Stimulated activated CD8-positive, alpha-beta memory T cell treated with anti-CD3 and anti-CD28 coated beads, Interleukin-12 subunit alpha, Interleukin-12 subunit beta, amount 100 ng/mL, for 24 hours (primary cell): ENCODE data around the gene HDAC9.
"Not testable (repeated sequence)": the region's sequence is repeated elsewhere in the genome, so short reads cannot be mapped to it uniquely, and the experiment has no call there.

ENCODE experiments used
- DNase-seq: peaks from one replicate; pipeline ENCODE4 v3.0.0-alpha.2; 2020; ENCODE audit errors: extremely low read depth

The HDAC9 gene

DNA sequence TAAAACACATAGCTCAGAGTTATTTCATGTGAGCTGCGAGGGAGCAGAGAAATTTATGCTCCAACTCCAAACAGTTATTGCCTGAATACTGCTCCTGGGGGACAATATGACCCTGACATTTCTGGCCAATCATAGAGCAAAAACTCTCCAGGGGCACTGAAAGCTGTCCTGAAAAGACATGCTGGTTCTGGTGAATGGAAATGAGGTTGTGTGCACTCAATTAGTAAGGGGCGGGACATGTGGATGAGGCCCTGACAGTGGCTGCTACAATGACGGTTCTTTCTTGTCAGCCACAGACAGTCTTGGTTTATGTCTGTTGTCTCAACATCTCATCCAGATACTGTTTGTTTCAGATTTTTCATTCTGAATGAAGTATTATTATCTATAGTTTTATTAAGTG, 470.1 kb downstream of the HDAC9 start:
- no peak for DNase-seq

DNA sequence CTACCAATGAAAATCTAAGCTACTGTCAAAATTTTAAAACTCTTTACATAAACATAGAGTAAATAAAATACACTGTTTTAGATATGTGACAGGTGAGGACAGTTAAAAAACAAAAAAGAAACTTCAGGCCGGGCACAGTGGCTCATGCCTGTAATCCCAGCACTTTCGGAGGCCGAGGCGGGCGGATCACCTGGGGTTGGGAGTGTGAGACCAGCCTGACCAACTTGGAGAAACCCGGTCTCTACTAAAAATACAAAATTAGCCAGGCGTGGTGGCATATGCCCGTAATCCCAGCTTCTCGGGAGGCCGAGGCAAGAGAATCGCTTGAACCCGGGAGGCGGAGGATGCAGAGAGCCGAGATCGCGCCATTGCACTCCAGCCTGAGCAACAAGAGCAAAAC, 472.2 kb downstream of the HDAC9 start:
- not testable (repeated sequence) for DNase-seq

DNA sequence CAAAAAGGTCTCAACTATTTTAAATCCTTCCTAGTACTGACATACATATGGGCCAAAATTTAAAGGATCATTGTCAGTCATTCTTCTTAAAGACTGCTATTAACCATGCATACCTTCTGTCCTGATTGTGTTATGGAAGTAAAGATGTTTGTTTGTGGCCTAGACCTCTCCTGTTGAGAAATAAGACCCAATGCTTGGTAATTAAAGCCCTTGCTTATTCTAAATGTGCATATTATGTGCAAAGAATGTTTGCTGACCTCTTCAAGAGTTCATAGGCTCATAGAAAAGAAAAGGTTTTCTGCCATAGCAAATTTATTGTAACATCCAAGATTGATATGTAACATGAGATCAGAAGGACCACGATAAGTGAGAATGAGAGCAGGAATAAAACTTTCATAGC, 476.3 kb downstream of the HDAC9 start:
- DNase-seq: no peak

DNA sequence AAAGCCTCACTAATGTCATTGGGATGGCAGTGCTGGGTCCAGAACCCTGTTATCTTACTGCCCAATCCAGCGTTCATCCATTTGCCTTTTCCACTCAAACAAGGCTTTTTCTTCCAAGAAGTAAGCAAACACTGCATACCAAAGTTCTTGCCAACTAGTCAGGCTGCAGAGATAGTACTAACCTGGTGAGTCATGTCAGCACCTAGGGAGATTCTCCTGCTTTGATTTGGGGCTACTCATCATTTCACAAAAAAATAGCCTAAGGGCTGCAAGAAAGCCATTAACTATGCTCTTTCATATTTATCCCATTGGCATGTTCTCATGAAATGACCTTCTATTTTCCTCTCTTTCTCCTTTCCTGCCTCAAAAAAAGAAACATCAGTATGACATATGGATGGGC, 479.3 kb downstream of the HDAC9 start:
- DNase-seq: no peak

DNA sequence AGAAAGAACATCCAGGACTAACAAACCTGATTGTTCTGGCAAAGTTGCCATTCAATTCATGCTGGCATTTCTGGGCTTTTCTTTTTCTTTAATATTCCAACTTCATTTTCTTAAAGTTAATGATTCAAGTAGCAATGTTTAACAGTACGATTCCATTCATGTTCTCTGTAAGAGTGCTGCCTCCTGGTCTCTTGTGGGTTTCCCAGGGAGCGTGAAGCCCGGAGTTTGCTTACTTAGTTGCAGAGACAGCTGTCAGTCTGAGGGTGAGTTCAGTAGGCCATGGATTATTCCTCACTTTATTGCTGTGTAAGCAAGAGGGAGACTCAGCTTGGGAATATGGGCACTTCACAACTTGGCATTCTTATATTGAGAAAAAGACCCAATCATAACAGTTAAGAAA, 479.7 kb downstream of the HDAC9 start:
- DNase-seq: no peak

DNA sequence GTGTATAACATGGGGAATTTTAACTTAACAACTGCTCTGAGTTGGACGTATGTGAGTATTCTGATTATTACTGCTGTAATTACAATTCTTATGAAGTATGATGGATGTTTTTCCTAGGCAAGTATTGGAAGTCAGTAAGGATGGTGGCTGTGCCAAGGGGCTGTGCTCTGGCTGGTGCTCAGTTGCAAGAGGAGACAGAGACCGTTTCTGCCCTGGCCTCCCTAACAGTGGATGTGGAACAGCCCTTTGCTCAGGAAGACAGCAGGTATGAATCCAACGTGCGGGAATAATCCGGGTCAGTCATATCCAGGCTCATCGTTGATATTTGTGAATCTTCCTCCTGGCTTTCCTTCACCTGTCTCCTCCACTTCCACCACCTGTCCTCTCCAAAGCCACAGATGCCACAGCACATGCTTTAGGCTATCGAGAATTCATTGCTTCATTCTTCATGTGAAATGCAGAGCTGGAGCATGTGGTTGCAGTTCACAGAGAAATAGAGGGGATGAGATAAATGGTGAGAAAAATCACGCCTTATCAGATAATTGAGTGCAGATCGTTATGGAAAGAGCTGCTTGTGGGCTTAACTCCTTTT, 480.2 kb downstream of the HDAC9 start:
- no peak for DNase-seq

DNA sequence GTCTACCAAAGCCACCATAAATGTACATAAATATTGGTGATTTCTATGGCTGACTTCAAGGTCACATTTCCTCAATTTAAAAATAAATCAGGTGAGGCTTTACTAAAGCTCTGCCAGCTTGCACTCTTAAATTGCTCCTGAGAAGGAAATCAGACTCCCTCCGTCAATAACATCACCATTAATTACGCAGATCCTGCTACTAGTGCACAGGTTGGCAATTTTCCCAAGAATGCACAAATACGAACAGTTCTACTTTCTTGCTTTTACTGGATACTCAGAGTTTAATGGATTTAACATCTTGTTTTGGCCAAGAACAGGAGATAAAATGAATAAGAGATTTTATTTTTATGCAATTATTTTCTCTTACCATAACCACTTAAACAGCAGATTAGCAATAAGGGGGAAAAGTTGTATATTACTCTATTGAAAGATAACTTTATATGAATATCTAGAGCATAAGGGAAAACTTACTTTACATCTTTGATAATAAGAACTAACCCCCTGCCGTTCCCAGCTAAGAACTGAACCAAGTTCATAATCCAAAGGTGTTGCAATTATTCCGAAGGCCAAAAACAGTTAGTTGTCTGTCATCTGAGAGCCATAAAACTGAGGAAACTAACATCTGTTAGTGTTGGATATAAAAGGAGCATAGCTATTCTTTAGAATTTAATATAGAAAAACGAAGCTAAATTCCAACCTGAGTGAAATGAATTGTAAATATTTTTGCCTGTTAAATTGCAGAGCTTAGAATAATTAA, 481.3 kb downstream of the HDAC9 start:
- no peak for DNase-seq

DNA sequence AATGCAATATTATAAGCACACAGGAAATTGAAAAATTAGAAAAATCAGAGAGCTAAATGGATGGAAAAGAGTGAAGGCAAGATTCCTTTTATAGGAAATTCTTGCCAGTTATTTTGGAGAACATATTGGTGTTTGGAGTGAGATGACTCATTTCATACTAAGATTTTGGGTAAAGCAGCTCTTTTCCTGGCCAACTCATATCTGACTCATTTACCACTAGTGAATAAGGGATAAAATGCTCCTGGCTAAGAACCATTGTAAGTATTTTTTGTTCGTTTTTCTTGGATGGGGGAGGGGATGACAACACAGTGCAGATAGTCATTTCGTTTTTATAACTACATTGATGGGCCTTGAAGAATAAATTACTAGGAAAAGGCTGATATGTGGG, 482.6 kb downstream of the HDAC9 start:
- no peak for DNase-seq

DNA sequence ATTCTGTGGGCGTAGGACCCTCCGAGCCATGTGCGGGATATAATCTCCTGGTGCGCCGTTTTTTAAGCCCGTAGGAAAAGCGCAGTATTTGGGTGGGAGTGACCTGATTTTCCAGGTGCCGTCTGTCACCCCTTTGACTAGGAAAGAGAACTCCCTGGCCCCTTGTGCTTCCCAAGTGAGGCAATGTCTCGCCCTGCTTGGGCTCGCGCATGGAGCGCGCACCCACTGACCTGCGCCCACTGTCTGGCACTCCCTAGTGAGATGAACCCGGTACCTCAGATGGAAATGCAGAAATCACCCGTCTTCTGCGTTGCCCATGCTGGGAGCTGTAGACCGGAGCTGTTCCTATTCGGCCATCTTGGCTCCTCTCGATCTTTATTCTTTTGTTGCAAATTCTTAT, 495.2 kb downstream of the HDAC9 start:
- DNase-seq: not testable (repeated sequence)

DNA sequence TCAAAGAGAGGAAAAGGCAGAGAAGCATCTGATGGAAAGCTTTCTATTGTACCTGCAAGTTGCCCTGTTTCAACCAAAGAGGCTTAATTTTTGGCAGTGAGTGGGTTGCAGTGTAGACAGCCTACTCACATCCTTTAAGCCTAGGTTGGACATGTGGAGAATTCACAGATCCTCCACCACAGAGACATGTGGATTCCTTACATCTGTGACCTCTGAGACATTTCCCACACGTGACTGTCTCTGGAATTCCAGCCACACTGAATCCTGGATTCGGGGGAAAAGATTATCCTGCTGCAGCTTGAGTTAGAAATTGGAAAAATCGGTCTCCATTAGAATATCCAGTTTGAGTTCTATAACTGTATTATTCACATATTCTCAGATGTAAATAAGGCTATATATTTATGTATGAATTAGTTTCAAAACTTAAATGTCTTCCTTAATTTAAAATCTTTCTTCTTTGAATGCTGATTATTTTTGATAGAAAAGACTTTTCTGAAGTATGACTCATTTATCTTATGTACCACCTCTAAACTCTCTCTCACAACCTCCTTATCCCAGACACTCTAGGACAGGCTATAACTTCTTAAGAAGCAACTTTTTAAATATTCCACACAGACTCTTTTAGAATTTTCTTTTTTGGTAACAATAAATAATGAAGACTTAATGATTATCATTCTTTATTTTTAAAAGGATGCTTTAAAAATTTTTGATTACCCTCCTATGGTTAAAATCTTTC, 498.6 kb downstream of the HDAC9 start:
- DNase-seq: no peak

DNA sequence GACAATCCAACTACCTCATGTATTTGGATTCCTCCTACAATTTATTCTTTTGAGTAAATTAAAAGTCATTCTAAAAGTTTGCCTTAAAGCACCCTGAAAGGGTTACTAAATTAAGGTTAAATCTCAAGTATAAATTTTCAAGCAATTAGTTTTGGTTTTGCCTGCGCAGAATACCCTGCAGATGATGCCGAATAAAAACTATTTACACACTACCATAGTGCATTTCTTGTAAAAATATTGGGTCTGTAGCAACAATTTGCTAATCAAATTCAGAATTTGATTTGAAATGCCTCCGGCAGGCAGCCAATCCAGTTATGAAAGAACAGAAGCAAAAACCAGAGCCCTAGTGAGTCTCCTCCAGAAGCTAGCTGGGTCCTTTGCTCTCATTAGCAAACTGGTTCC, 499.7 kb downstream of the HDAC9 start:
- no peak for DNase-seq

DNA sequence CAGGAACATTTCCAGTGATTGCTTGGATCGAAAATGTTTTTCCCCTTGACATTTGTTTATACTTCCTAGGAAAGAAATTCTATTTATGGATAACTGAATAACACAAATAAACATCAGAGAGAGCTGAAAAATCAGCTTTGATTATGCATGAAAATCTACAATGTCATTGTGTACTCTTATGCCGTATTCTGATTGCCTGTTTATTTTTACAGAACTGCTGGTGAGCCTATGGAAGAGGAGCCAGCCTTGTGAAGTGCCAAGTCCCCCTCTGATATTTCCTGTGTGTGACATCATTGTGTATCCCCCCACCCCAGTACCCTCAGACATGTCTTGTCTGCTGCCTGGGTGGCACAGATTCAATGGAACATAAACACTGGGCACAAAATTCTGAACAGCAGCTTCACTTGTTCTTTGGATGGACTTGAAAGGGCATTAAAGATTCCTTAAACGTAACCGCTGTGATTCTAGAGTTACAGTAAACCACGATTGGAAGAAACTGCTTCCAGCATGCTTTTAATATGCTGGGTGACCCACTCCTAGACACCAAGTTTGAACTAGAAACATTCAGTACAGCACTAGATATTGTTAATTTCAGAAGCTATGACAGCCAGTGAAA, 500.4 kb downstream of the HDAC9 start:
- no peak for DNase-seq

DNA sequence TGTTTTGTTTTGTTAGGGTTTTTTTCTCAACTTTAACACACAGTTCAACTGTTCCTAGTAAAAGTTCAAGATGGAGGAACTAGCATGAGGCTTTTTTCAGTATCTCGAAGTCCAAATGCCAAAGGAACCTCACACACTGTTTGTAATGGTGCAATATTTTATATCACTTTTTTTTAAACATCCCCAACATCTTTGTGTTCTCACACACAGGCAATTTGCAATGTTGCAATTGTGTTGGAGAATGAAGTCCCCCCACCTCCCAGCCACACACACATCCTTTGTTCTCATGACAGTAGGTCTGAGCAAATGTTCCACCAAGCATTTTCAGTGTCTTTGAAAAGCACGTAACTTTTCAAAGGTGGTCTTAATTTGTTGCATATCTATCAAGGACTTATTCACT, 501.0 kb downstream of the HDAC9 start:
- DNase-seq: no peak

DNA sequence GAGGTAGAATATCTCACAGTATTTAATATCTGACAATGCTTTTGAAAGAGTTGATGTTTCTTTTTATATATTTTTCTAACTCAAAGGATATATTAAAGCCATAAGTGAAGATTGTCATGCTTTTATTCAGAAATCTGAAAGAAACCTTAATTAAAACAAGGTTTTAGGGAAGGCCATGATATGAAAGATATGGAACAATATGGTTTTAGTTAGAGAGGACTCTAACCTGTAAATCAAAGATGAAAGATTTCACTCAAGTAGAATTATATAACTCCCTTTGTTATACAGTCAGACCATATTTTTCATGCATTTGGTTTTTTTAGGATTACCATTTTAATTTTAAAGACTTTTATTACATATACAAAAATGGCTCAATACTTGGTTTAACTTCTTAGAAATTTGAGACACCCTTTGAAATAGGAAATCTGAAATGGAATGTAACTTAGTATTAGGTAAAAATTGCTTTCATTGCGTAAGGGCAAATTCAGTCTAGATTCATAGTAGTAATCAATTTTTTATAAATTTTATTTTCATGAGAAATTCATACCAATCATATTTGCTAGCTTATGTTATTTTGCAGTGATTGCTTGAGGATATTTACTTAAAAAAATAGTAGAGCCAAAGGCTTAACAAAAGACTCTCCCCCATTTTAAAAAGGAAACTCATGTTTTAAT, 502.1 kb downstream of the HDAC9 start:
- no peak for DNase-seq

DNA sequence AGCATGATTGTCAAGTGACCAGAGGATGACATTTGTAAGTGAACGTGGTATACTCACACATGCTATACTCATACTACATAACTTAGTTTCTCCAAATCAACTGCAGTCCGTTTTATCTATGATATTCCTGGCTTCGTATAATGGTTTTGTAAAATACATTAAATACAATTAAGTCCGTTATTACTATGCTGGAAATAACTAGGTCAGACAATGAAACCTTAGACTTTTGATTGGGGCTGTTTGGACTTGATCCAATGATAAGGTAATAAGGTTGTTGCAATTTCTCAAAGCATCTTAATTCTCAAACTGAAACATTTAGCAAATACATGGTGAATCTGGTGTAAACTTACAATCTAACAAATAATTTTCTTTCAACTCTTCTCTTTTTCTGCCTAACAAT, 504.9 kb downstream of the HDAC9 start:
- no peak for DNase-seq

DNA sequence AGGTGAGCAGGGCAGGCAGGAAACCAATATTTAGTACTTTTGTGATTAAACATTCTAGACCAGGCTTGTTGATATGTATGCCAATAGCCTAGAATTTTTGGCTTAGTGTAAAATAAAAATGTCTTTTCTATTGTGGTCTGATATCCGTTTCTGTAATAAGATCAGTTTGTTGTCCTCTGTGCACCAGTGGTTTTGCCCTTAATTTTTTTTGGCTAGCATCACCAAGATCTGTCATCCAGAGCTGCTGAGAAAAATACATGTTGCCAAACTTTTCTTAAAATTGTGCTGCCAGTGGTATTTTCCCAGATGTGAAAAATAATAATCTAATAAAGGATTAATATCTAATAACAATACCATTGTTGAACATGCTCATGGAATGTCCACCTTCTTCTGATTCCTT, 506.3 kb downstream of the HDAC9 start:
- DNase-seq: no peak

DNA sequence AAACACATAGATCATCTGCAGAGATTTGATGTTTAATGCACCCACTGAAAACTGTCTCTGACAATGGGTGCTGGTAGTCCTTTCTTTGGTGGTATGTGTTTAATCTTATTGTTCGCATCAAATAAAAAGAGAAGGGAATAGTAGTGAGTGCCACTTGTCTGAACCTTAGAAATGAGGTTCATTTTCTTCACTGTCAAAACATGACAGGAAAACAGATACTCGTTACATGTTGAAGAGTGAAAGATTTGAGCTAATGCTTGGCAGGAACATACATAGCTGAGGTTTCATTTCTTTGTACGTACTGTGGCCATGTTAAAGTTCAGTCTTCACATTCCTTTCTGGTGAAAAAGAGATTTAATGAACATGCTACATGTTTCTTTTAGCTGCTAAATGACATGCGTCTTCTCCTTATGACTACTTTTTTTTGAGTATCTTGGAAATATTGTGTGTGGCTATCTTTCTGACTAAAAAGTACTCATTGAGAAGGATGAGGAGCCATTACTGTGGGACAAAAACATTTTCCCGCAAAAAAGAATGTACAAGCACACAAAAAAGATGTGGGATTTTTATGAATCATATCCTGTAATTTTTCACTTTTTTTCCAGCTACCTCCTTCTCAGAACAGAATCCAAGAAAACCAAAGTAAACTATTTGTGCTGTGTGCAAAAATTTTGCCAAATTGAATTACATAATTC, 513.8 kb downstream of the HDAC9 start:
- DNase-seq: no peak

DNA sequence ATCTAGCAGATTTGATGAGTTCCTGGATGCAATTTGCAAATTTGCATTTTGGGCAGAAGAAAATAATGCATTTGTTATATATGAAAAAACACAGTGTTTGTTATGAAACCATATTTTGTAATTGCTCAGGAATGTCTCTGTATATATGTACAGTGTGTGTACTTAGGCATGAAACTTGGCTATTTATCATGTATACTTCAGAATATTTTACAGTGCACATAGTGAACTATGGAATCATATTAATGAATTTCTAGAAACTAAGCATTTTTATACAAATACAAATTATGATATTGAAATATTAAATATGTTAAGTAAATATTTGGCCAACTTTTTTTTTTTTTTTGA, 514.4 kb downstream of the HDAC9 start:
- no peak for DNase-seq

DNA sequence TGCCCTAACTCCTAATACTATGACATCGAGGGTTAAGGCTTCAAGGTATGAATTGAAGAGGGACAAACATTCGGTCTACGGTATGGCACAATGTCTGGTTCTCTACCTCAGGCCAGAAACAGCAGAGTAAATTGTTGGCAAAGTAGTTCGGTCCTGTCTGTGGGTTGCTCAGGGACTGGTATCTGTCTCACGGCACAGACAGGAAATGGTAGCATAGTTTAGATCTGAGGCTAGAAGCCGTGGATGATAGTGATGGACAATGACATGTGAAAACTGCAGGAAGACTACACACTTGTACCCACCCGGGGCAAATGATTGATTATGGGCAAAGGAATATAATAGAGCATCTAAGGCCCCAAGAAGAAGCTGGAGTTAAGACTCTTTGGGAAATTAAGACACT, 515.7 kb downstream of the HDAC9 start:
- no peak for DNase-seq

DNA sequence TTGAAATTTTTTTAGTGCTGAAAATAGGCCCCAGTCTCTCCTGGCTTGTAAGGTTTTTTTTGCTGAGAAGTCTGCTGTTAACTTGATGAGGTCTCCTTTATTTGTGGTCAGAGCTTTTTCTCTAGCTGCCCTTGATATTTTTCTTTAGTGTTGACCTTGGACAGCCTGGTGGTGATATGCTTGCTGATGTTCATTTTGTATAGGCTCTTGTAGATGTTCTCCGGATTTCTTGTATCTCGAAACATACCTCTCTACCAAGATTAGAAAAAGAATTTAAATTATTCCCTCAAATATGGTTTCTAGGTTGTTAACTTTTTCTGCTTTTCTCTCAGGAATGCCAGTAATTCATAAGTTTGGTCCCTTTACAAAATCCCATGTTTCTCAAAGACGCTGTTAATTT, 519.5 kb downstream of the HDAC9 start:
- DNase-seq: no peak

DNA sequence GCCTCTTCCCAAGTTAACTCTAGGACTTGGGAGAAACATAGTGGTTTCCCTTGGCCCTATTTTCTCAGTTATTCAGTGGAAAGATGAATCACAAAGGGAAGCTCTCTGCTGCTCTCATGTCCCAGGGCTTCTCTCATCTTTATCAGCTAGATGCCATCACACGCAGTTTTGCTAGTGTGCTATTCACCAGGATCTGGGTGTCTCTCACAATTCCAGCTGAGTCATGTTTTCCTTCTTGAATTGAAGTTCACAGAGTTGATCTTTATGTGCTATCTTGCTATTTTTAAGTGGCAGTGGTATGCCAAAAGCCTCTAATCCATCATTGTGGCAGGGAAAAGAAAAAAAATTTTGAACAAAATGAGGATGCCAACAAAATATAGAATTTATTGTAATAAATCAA, 520.6 kb downstream of the HDAC9 start:
- no peak for DNase-seq

DNA sequence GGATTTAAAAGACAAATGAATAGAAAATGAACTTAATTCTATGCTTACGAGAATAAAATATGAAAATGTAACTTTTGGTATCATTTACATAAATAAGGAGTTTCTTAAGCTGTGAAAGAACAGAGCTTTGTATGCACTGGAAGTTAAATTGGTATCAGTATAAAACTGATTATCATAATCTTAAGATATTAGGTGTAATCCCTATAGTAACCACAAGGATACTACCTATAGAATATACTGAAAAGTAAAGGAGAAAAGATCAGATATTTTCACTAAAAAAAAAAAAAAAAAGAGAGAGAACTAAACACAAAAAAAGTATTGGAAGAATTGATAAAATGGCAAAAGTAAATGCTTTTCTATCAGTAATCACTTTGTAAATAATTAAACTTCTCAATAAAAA, 521.8 kb downstream of the HDAC9 start:
- DNase-seq: no peak
